ENCODE measurements around the gene BSG.

GRCh38 chr19:624433-625109 lies 52.2 kb downstream of the BSG start:
- TF ChIP-seq POLR2A (IDR thresholded peaks at IDR 0.05) = no peak
- TF ChIP-seq POLR2AphosphoS5 (IDR thresholded peaks at IDR 0.05) = no peak
